Measurements from ENCODE around the gene CTAG1B. TPM values are rescaled to one million over a fixed set of nuclear protein-coding genes. Genes with fewer than 3 reads are reported as not detected.
"Not testable (repeated sequence)": the region's sequence is repeated elsewhere in the genome, so short reads cannot be mapped to it uniquely, and the experiment has no call there.

CTAG1B gene
- total RNA-seq, 1 donor from 2014 or later: not detected

- intact Hi-C loops (cut with micrococcal nuclease): not testable (repeated sequence)
Observed at GRCh38 chrX:154628960-154629359, 9.9 kb upstream of the CTAG1B start.

- intact Hi-C loops (cut with micrococcal nuclease): not testable (repeated sequence)
Observed at GRCh38 chrX:154620767-154621414, 1.8 kb upstream of the CTAG1B start.

GRCh38 chrX:154613586-154613985 is 5.5 kb downstream of the CTAG1B start:
- intact Hi-C loops (cut with micrococcal nuclease): not testable (repeated sequence)

- intact Hi-C loops (cut with micrococcal nuclease): not testable (repeated sequence)
Observed at GRCh38 chrX:154611146-154611545, 7.9 kb downstream of the CTAG1B start.

- intact Hi-C loops (cut with micrococcal nuclease): not testable (repeated sequence)
Observed at GRCh38 chrX:154608823-154609222, 10.3 kb downstream of the CTAG1B start.

GRCh38 chrX:154607976-154608375 is 11.1 kb downstream of the CTAG1B start:
- intact Hi-C loops (cut with micrococcal nuclease): not testable (repeated sequence)

- intact Hi-C loops (cut with micrococcal nuclease): no loop called here
Observed at GRCh38 chrX:154607370-154607769, 11.7 kb downstream of the CTAG1B start.

GRCh38 chrX:154605566-154605965 is 13.5 kb downstream of the CTAG1B start:
- intact Hi-C loops (cut with micrococcal nuclease): no loop called here

GRCh38 chrX:154603438-154604430 is 15.3 kb downstream of the CTAG1B start:
- intact Hi-C loops (cut with micrococcal nuclease): no loop called here

- intact Hi-C loops (cut with micrococcal nuclease): no loop called here
Observed at GRCh38 chrX:154602766-154603437, 16.2 kb downstream of the CTAG1B start.

- intact Hi-C loops (cut with micrococcal nuclease): no loop called here
Observed at GRCh38 chrX:154602226-154602625, 16.9 kb downstream of the CTAG1B start.

- intact Hi-C loops (cut with micrococcal nuclease): no loop called here
Observed at GRCh38 chrX:154600759-154601374, 18.2 kb downstream of the CTAG1B start.

GRCh38 chrX:154599531-154599930 is 19.6 kb downstream of the CTAG1B start:
- intact Hi-C loops (cut with micrococcal nuclease): no loop called here

- intact Hi-C loops (cut with micrococcal nuclease): no loop called here
Observed at GRCh38 chrX:154598656-154599055, 20.4 kb downstream of the CTAG1B start.

GRCh38 chrX:154597221-154597620 is 21.9 kb downstream of the CTAG1B start:
- intact Hi-C loops (cut with micrococcal nuclease): no loop called here

GRCh38 chrX:154596290-154596929 is 22.7 kb downstream of the CTAG1B start:
- intact Hi-C loops (cut with micrococcal nuclease): no loop called here

GRCh38 chrX:154595559-154596249 is 23.4 kb downstream of the CTAG1B start:
- intact Hi-C loops (cut with micrococcal nuclease): no loop called here

- intact Hi-C loops (cut with micrococcal nuclease): no loop called here
Observed at GRCh38 chrX:154594491-154594890, 24.6 kb downstream of the CTAG1B start.

GRCh38 chrX:154593201-154593600 is 25.9 kb downstream of the CTAG1B start:
- intact Hi-C loops (cut with micrococcal nuclease): no loop called here

- intact Hi-C loops (cut with micrococcal nuclease): no loop called here
Observed at GRCh38 chrX:154592505-154592904, 26.6 kb downstream of the CTAG1B start.

Data from T-helper 1 cell treated with Interleukin-12 subunit alpha and Interleukin-12 subunit beta and Interleukin-4 antibody, amounts not matched to agents 30 ng/mL and 1 ng/mL, for 36 hours (primary cell).